BLaER1 (cell line): ENCODE results near the gene MAP1LC3B.

Experiments
- H3K27ac ChIP-seq: shearing (Covaris generic); formaldehyde crosslinking; 2 replicates; pipeline ENCODE4 v1.8.1; 2022
- H3K27me3 ChIP-seq: shearing (Covaris generic); formaldehyde crosslinking; 2 replicates; pipeline ENCODE4 v1.8.1; 2022
- H3K36me3 ChIP-seq: shearing (Covaris generic); formaldehyde crosslinking; 2 replicates; pipeline ENCODE4 v1.8.1; 2022
- H3K4me1 ChIP-seq: shearing (Covaris generic); formaldehyde crosslinking; 2 replicates; pipeline ENCODE4 v1.8.1; 2022
- H3K4me2 ChIP-seq: shearing (Covaris generic); formaldehyde crosslinking; 2 replicates; pipeline ENCODE4 v1.8.1; 2022
- H3K4me3 ChIP-seq: shearing (Covaris generic); formaldehyde crosslinking; 2 replicates; pipeline ENCODE4 v1.8.1; 2022
- H3K9ac ChIP-seq: shearing (Covaris generic); formaldehyde crosslinking; 2 replicates; pipeline ENCODE4 v1.8.1; 2022
- H3K9me3 ChIP-seq: shearing (Covaris generic); formaldehyde crosslinking; 2 replicates; pipeline ENCODE4 v1.8.1; 2022
- H4K20me1 ChIP-seq: shearing (Covaris generic); formaldehyde crosslinking; 2 replicates; pipeline ENCODE4 v1.8.1; 2022
- Cebpa-rat ChIP-seq: shearing (Covaris generic); IDR thresholded peaks from 2 replicates; pipeline ENCODE4 v1.8.1; 2022

Gene MAP1LC3B

GRCh38 chr16:87448866-87449265 lies 56.7 kb downstream of the MAP1LC3B start:
- H3K27ac ChIP-seq, result no peak overlapping the region
- peaks cover 27% of the 10 kb centered on the region for H4K20me1 ChIP-seq
- H3K4me2 ChIP-seq, result no peak overlapping the region
- H3K9ac ChIP-seq, result no peak overlapping the region
- TF ChIP-seq Cebpa-rat, result no peak
- H3K4me1 ChIP-seq, result no peaks in the 10 kb centered on the region
- peaks cover 13% of the 10 kb centered on the region for H3K9me3 ChIP-seq
- H3K4me3 ChIP-seq, result no peak overlapping the region
- H3K36me3 ChIP-seq, result peaks cover 97% of the 10 kb centered on the region
- no peaks in the 10 kb centered on the region for H3K27me3 ChIP-seq

- no peaks in the 10 kb centered on the region for H3K27me3 ChIP-seq
- no peaks in the 10 kb centered on the region for H3K4me1 ChIP-seq
- no peak overlapping the region for H3K27ac ChIP-seq
- H4K20me1 ChIP-seq, result peaks cover 27% of the 10 kb centered on the region
- no peak overlapping the region for H3K4me2 ChIP-seq
- no peak overlapping the region for H3K4me3 ChIP-seq
- no peaks in the 10 kb centered on the region for H3K9me3 ChIP-seq
- H3K36me3 ChIP-seq, result peaks cover 86% of the 10 kb centered on the region
- no peak overlapping the region for H3K9ac ChIP-seq
- no peak for TF ChIP-seq Cebpa-rat
These were observed 59.6 kb downstream of the MAP1LC3B start for GRCh38 chr16:87451563-87452210.

- Histone ChIP-seq H3K36me3 (peaks cover 86% of the 10 kb centered on the region), H3K27me3 (no peaks in the 10 kb centered on the region), H3K27ac (no peak overlapping the region), H3K4me1 (peaks cover 5% of the 10 kb centered on the region), H3K4me3 (no peak overlapping the region), H4K20me1 (peaks cover 32% of the 10 kb centered on the region), H3K9ac (no peak overlapping the region), H3K4me2 (no peak overlapping the region), H3K9me3 (no peaks in the 10 kb centered on the region)
- TF ChIP-seq Cebpa-rat, result no peak
These were observed 61.2 kb downstream of the MAP1LC3B start for GRCh38 chr16:87453326-87453725.
